CD4-positive, alpha-beta T cell treated with Interleukin-4 for 4 hours (primary cell): ENCODE measurements around the gene SMARCAL1.
A peak's percentile ranks its signal among the peaks of the same experiment; 100 is the strongest.
"Not testable (repeated sequence)": the region's sequence is repeated elsewhere in the genome, so short reads cannot be mapped to it uniquely, and the experiment has no call there.

Experiments
- DNase-seq: peaks from one replicate; pipeline ENCODE4 v3.0.0-alpha.2; 2020

Gene SMARCAL1

DNA sequence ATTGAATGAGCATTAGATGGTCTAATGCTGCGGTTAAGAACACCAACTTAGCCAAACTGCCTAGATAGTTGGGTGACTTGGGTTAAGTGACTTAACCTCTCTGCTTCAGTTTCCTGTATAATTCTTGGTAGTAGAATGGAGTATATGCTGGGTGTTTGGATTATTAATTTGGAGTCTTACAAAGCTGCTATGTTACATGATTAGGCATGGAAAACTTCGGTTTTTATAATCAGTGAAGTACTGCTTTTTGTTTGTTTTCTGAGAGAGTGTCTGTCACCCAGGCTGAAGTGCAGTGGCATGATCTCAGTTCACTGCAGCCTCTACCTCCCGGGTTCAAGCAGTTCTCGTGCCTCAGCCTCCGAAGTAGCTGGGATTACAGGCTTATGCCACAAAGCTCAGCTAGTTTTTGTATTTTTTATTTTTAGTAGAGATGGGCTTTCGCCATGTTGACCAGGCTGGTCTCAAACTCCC, 90.9 kb downstream of the SMARCAL1 start:
- DNase-seq = no peak

DNA sequence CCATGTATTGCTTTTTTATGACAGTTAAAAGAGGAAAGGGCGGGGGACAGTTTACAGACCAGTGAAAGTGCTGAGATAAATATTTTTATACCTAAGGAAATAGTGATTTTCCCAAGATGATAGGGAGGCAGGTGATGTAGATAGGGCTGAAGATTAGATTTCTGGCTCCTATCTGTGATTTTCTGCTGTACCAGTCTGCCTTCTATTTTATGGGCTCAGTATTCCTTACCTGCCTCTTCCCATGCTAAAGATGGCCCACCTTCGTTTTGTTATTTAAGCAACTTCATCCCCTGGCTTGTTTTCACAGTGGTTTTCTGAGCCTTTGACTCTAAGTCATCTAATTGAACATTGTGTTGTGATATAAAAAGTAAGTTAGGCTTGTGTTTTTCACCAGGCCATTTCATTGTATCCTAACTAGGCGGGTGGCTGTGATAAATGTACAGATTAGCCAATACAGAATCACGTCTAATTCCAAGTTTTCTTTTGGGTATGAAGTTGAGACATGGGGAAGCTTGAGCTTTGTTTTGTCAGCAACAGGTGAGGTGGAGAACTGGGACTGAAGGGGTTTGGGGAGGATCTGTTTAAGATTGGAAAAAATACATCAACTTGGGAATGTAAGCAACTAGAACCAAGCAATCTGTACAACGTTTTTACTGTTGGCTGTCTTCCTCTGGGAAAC, 91.6 kb downstream of the SMARCAL1 start:
- no peak for DNase-seq

DNA sequence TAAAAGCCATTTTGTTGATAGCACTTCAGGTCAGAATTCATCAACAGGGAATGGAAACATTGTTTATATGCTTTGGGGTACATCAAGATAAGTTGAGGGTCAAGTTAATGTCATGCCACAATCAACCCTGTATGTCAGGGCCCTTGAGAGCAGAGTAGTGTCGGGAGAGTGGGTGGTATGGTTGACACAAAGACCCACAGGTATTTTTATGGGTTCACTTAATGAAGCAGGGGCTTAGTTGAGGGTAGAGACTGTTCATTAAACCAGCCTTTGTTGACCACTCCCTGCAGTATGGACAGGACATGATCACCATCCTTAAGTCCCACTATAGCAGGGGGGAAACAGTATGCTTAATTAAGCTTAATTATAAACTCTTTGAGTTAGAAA, 92.1 kb downstream of the SMARCAL1 start:
- DNase-seq = no peak

DNA sequence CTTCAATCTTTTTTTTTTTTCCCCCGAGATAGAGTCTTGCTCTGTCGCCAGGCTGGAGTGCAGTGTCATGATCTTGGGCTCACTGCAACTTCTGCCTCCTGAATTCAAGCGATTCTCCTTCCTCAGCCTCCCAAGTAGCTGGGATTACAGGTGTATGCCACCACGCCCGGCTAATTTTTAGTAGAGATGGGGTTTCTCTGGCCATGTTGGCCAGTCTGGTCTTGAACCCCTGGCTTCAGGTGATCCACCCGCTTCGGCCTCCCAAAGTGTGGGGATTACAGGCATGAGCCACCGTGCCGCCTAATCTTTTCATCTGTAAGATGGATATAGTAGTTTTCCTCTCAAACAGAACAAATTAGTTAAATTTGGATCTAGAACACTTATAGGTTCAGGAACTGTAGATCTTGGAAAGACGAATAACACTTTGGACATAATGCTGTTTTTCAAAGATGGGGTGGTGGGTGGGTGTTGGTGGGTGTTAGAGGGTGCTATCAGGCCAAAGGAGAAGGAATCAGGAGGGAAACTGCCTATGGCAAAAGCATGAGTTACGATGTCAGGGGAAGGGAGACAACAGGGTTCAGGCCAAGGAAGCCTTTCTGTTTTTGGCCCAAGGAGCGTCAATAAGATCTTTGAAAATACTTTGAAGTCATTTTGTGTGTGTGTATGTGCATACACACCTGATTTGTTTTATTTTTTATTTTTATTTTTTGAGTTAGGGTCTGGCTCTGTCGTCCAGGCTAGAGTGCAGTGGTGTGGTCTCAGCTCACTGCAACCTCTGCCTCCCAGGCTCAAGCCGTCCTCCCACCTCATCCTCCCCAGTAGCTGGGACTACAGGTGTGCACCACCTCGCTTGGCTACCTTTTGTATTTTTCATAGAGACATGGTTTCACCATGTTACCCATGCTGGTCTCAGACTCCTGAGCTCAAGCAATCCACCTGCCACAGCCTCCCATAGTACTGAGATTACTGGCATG, 93.1 kb downstream of the SMARCAL1 start:
- DNase-seq = no peak

DNA sequence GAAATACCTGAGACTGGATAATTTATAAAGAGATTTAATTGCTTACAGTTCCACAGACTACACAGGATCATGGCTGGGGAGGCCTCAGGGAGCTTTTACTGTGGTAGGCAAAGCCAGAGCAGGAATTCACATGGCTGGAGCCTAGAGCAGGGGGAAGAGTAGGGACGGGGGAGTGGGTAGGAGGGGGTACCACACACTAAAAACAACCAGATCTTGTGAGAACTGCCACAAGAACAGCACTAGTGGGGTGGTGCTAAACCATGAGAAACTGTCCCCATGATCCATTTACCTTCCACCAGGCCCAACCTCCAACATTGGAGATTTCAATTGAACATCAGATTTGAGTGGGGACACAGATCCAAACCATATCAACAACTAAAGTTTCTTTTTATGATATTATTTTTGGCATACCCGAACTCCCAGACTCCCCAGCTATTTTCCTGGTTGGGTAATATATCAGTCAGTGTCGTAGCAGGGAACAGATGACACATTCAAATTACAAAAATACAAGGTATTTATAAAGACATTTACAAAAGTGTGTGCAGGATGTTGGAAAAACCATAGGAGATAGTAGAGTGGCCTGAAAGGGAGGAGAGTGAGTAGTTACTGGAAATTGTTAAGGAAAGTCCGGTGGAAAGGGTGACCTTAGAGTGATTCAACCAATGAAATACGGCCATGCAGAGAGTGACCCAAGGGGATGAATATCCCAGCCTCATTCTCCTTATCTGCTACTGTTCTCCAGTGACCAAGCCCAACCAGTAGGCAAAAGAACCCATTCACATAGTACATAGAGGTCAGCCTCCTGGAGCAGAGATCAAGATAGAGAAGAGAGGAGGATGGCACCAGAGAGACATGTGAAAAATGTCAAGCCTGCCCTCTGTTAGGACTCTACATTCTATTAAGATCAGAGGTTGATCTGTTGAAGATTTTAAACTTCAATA, 95.2 kb downstream of the SMARCAL1 start:
- DNase-seq = no peak

DNA sequence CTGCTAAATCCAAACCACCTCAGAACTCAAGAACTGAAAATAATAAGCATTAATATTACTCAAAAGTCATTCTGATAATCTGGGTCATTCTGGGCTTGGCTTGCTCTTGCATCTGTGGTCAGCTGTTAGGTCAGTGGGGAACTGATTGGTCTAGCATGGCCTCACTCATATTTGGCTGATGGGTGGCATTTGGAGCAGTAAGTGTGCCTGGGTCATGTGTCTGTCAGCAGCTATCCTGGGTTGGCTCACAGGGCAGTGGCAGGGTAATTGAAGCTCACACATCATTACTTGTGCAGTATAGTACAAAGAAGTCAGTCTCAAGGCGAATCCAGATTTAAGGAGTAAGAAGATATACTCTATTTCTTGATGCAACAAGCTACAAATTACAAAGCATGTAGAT, 95.9 kb downstream of the SMARCAL1 start:
- no peak for DNase-seq

DNA sequence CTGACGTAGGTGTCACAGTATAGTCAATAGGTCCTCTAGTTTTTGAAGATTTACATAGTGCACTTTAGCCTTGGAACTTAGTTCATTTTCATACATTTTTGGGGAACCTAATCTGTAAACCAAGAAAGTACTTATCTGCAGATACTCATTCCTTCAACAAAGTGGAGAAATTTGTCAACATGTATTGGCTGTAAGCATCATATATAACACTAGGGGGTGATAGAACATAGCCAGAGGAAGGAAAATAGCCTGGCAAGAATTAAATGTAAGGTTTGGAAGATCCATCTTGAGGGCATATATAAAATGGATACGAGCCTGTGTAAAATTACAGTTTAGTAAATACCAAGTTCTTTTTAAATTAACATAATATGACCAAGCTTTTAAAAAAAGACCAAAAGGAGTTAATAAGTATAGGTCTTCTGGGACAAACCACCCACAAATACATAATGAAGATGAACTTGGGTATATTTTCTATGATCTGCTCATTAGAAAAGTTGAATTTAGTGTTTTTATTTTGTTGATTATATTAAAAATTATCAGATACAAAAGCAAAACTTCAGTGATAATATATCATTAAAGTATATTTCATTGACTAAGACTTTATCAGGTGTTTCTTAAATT, 104.6 kb downstream of the SMARCAL1 start:
- no peak for DNase-seq

DNA sequence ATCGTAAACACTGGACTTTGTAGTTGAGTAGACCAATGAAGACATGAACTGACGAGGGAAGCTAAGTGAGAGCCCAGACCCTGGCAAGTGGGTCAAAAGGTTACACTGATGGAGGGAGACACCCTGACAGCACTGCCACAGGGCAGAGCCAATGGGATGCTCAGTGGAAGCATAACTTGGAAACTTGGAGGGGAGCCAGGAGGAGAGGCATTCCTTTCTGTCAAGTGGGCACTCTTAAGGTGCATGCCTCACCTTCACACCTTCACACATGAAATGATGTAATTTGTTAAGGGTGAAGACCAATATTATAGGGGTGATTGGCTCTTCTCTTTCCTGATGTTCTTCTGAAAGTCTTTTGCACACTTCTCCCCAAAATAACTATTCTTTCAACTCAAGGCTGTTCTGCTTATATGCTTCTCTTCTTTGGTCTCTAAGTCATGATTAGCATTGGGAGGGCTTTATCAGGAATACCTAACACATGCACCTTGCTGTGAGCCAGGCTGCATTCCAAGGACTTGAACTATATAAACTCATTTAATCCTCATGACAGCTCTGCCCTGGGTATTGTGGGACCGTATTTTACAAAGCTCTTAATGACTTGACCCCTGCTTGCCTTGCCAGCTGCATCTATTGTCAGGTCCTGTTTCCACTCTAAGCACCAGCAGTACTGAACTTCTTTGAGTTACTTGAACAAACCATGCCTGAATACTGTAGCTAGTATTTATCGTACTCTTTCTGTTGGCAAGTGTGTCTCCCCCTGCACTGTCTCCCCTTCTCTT, 105.4 kb downstream of the SMARCAL1 start:
- DNase-seq = no peak

DNA sequence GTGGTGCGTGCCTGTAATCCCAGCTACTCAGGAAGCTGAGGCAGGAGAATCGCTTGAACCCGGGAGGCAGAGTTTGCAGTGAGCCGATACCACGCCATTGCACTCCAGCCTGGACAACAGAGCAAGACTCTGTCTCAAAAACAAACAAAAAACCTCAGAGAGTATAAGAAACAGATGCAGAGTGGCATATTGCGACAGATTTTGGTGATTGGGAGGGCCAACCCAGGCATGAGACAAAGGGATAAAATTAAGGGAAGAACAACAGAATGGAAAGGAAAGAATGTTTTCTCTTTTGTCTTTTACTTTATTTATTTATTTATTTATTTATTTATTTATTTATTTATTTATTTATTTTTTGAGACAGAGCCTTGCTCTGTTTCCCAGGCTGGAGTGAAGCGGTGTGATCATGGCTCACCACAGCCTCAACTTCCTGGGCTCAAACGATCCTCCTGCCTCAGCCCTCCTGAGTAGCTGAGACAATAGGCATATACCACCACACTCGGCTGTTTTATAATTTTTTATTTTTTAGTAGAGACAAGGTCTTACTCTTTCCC, 106.4 kb downstream of the SMARCAL1 start:
- DNase-seq = not testable (repeated sequence)

DNA sequence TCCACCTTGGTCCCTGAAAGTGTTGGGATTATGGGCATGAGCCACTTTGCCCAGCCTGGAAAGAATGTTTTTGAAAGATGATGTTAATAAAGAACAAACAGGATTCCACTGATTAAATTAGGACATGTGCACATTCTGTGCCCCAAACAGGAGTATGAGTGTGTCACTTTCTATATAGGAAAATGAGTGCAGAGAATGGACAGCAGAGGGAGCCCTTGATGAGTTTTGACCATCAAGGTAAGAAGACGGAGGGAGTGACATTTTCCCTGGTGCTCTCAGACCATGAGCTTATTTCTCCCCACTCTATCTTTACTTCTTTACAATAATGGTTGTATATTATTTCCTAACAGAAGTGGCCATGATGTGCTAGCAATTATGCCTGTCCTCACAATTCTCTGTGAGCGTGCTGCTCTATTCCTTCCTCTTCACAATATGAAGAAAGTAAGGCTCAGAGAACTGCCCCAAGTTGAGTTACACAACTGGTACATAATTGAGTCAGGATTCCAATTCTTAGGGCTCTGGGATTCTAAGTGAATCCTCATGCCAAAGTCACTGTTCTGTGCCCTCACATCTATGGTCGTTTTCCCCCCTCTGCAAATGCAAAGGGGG, 107.0 kb downstream of the SMARCAL1 start:
- peak; percentile 49 for DNase-seq

DNA sequence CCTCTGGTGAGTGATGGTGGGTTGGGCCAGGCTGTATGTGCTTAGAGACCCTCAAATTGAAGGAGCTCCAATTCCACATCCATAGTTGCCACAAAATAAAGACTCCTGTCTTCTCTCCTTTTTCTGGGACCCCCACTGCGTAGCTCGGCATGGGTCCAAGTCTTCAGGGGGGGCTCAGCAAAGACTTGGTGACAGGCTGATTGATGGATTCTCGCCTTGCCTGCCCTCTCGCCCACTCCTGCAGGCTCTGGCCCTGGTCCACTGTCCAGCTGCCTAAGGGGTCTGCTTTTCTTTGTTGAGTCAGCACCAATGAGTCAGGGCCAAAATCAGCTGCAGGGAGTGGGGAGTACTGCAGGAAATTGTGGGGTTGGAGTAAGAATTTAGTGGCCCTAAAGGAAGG, 107.8 kb downstream of the SMARCAL1 start:
- no peak for DNase-seq

DNA sequence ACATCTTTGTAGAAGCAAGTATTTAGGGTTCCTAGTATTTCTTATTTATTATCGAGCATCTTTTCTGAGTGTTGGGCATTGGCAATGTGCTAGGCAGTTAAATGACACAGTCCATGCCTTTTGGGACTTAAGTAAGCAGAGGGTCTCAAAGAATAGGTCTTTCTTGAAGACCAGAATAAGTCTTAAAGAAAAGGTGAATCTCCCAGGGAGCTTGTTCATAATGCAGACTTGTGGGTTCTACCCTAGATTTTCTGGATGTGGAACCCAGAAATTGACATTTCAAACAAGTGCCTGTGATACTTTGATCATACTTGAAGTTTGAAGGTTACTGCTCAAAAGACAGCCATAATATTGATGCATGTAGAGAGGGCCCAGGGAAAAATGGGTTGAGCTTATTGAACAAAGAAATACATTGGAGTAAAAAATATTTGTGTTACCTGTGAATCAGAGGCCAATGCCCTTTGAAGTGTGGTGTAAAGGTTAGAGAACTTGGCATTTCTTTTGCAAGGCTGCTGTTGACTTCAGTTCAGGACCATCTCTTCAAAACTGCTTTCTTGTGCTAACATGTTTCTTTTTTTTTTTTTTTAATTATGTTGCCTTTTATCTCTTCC, 110.7 kb downstream of the SMARCAL1 start:
- DNase-seq = no peak

DNA sequence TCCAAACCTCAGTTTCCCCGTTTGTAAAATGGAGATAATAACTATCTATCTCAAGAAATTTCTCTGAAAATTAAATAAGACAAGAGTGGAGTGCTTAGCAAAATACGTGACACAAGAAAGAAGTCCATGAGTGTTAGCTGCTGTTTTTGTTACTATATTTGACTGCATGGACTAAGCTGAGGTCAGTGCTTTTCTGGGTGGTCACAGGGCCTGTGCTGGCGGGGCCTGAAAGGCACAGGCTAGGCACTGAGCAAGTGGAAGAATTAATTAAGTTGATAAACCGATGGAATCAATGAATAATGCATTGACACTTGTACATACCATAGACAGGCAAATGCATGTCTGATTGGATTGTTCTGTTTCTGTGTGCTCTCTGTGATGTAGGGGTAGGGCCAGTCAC, 113.7 kb downstream of the SMARCAL1 start:
- DNase-seq = no peak

DNA sequence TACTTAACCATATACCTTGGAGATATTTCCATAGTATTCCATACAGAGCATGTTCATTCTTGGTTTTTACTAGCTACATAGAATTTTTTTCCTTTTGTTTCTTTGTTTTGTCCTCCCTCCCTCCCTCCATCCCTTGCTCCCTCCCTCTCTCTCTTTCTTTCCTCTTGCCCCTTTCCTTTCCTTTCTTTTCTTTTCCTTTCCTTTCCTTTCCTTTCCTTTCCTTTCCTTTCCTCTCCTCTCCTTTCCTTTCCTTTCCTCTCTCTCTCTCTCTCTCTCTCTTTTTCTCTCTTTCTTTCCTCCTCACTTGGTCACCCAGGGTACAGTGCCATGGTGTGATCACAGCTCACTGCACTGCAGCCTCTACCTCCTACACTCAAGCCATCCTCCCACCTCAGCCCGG, 114.7 kb downstream of the SMARCAL1 start:
- no peak for DNase-seq

DNA sequence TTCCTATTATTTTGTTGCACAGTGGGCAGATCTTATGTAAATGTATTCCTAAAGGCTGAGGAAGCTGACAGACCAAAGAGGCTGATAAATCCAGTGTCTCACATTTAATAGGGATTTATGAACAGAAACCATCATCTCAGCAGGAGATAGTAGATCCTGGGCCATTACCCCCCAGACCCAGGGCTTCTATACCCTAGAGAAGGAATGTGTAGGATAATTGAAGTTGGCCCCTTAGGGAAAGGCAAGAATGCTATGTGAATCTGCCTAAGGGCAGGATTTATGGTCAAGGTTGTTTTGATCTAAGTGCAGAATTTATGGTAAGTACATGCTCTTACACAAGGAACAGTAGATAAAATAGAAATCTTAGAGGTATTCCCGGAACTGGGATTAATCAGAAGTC, 115.3 kb downstream of the SMARCAL1 start:
- DNase-seq = no peak

DNA sequence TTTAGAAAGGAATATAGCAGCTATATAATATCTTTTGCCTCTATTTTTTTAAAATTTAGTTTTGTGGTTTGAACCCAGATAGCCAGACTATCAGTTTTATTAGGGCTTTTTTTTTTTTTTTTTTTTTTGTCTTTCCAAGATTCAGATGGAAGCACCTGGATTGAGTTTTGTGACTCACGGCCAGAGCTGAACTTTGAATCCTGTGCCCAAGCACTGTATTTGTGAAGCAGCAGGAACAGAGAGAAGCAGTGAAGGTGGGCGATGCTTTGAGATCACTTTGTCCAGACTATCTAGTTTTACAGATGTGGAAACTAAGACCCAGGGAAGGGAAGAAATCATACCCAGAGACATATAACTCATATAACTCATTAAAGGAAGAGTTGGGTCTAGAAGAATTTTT, 120.3 kb downstream of the SMARCAL1 start:
- DNase-seq = no peak
